ENCODE measurements around the gene MCRS1.

DNA sequence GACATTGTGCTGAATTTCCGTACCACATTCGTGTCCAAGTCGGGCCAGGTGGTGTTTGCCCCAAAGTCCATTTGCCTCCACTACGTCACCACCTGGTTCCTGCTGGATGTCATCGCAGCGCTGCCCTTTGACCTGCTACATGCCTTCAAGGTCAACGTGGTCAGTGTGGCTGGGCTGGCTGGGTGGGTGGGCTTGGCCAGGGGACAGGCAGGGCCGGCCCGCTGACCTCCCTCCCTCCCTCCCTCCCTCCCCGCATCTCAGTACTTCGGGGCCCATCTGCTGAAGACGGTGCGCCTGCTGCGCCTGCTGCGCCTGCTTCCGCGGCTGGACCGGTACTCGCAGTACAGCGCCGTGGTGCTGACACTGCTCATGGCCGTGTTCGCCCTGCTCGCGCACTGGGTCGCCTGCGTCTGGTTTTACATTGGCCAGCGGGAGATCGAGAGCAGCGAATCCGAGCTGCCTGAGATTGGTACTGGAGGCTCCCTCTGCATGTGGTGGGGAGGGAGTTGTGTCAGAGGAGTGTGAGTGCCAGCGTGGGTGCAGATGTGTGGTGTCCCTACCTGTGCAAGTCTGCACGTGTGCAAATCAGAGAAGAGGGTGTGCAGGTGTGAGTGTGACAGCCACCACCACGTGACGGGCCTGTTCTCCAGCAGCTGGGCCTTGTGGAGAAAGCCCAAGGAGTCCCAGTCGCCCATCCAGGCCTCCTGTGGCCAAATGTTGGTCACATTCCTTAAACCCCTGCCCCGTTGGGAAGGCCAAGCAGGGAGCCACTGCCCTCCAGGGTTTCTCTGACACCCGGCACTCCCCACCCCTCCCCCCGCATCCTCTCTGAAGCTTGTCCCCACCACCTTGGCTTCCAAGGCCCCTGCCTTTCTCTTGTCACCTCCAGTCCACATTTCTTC is 23.8 kb downstream of the MCRS1 start:
- TF ChIP-seq POLR2AphosphoS5 (IDR thresholded peaks at IDR 0.05) (no peak), CTCF (IDR thresholded peaks at IDR 0.05) (no peak)
